IPS-15b (cell line): ENCODE data around the gene FAM43A.

Experiments used
- H3K27me3 ChIP-seq: one replicate; pipeline ENCODE4 v1.6.1; 2013; ENCODE audit warnings: low read length; ENCODE audit not compliant: control insufficient read depth, insufficient read depth
- H3K36me3 ChIP-seq: one replicate; pipeline ENCODE4 v1.6.1; 2013; ENCODE audit warnings: low read length; ENCODE audit not compliant: control insufficient read depth, insufficient read depth
- H3K4me1 ChIP-seq: one replicate; pipeline ENCODE4 v1.6.1; 2013; ENCODE audit warnings: mild to moderate bottlenecking, low read length; ENCODE audit not compliant: control insufficient read depth, insufficient read depth
- H3K4me3 ChIP-seq: one replicate; pipeline ENCODE4 v1.5.1; 2013; ENCODE audit warnings: low read depth, low read length
- H3K9ac ChIP-seq: one replicate; pipeline ENCODE4 v1.6.1; 2013; ENCODE audit warnings: low read depth, mild to moderate bottlenecking, low read length
- H3K9me3 ChIP-seq: one replicate; pipeline ENCODE4 v1.6.1; 2013; ENCODE audit warnings: mild to moderate bottlenecking, low read length; ENCODE audit not compliant: control insufficient read depth, insufficient read depth

FAM43A gene

GRCh38 chr3:194714564-194714963 is 28.9 kb downstream of the FAM43A start:
- H3K9ac ChIP-seq = no peak overlapping the region
- no peak overlapping the region for H3K4me3 ChIP-seq
- H3K9me3 ChIP-seq = no peaks in the 10 kb centered on the region
- H3K36me3 ChIP-seq = no peaks in the 10 kb centered on the region
- no peaks in the 10 kb centered on the region for H3K4me1 ChIP-seq
- no peaks in the 10 kb centered on the region for H3K27me3 ChIP-seq

- no peaks in the 10 kb centered on the region for H3K9me3 ChIP-seq
- H3K36me3 ChIP-seq = no peaks in the 10 kb centered on the region
- H3K27me3 ChIP-seq = no peaks in the 10 kb centered on the region
- no peaks in the 10 kb centered on the region for H3K4me1 ChIP-seq
- H3K9ac ChIP-seq = no peak overlapping the region
- H3K4me3 ChIP-seq = no peak overlapping the region
Measured at GRCh38 chr3:194715022-194715800, 29.5 kb downstream of the FAM43A start.

GRCh38 chr3:194718079-194718478 is 32.4 kb downstream of the FAM43A start:
- Histone ChIP-seq H3K27me3 (no peaks in the 10 kb centered on the region), H3K9me3 (no peaks in the 10 kb centered on the region), H3K9ac (no peak overlapping the region), H3K36me3 (no peaks in the 10 kb centered on the region), H3K4me3 (no peak overlapping the region), H3K4me1 (peaks cover 4% of the 10 kb centered on the region)

GRCh38 chr3:194720048-194720447 is 34.4 kb downstream of the FAM43A start:
- Histone ChIP-seq H3K4me1 (peaks cover 4% of the 10 kb centered on the region), H3K9me3 (no peaks in the 10 kb centered on the region), H3K27me3 (no peaks in the 10 kb centered on the region), H3K4me3 (no peak overlapping the region), H3K36me3 (no peaks in the 10 kb centered on the region), H3K9ac (no peak overlapping the region)

- H3K36me3 ChIP-seq = no peaks in the 10 kb centered on the region
- H3K27me3 ChIP-seq = no peaks in the 10 kb centered on the region
- no peak overlapping the region for H3K9ac ChIP-seq
- no peak overlapping the region for H3K4me3 ChIP-seq
- H3K4me1 ChIP-seq = peaks cover 5% of the 10 kb centered on the region
- no peaks in the 10 kb centered on the region for H3K9me3 ChIP-seq
Measured at GRCh38 chr3:194723846-194724618, 38.3 kb downstream of the FAM43A start.

GRCh38 chr3:194725346-194725745 is 39.7 kb downstream of the FAM43A start:
- Histone ChIP-seq H3K4me3 (no peak overlapping the region), H3K36me3 (no peaks in the 10 kb centered on the region), H3K9ac (no peak overlapping the region), H3K27me3 (no peaks in the 10 kb centered on the region), H3K9me3 (no peaks in the 10 kb centered on the region), H3K4me1 (peaks cover 13% of the 10 kb centered on the region)

GRCh38 chr3:194727435-194728128 is 41.9 kb downstream of the FAM43A start:
- no peaks in the 10 kb centered on the region for H3K9me3 ChIP-seq
- no peaks in the 10 kb centered on the region for H3K36me3 ChIP-seq
- H3K4me3 ChIP-seq = no peak overlapping the region
- H3K27me3 ChIP-seq = no peaks in the 10 kb centered on the region
- H3K4me1 ChIP-seq = peaks cover 13% of the 10 kb centered on the region
- H3K9ac ChIP-seq = no peak overlapping the region

- H3K4me1 ChIP-seq = peaks cover 10% of the 10 kb centered on the region
- H3K4me3 ChIP-seq = no peak overlapping the region
- no peak overlapping the region for H3K9ac ChIP-seq
- no peaks in the 10 kb centered on the region for H3K27me3 ChIP-seq
- no peaks in the 10 kb centered on the region for H3K36me3 ChIP-seq
- no peaks in the 10 kb centered on the region for H3K9me3 ChIP-seq
Measured at GRCh38 chr3:194728986-194729385, 43.3 kb downstream of the FAM43A start.

- H3K36me3 ChIP-seq = no peaks in the 10 kb centered on the region
- no peaks in the 10 kb centered on the region for H3K27me3 ChIP-seq
- H3K9me3 ChIP-seq = no peaks in the 10 kb centered on the region
- H3K9ac ChIP-seq = no peak overlapping the region
- H3K4me1 ChIP-seq = peaks cover 10% of the 10 kb centered on the region
- H3K4me3 ChIP-seq = no peak overlapping the region
Measured at GRCh38 chr3:194730365-194730764, 44.7 kb downstream of the FAM43A start.

- Histone ChIP-seq H3K36me3 (no peaks in the 10 kb centered on the region), H3K4me1 (peaks cover 10% of the 10 kb centered on the region), H3K9me3 (no peaks in the 10 kb centered on the region), H3K27me3 (peaks cover 1% of the 10 kb centered on the region), H3K9ac (no peak overlapping the region), H3K4me3 (no peak overlapping the region)
Measured at GRCh38 chr3:194731506-194732073, 45.9 kb downstream of the FAM43A start.

GRCh38 chr3:194732617-194733016 is 46.9 kb downstream of the FAM43A start:
- H3K9me3 ChIP-seq = no peaks in the 10 kb centered on the region
- no peak overlapping the region for H3K4me3 ChIP-seq
- H3K36me3 ChIP-seq = no peaks in the 10 kb centered on the region
- peaks cover 10% of the 10 kb centered on the region for H3K27me3 ChIP-seq
- peaks cover 10% of the 10 kb centered on the region for H3K4me1 ChIP-seq
- H3K9ac ChIP-seq = no peak overlapping the region
